NCI-H2196 (cell line): ENCODE results near the gene BOK.
"Not testable (repeated sequence)": the region's sequence is repeated elsewhere in the genome, so short reads cannot be mapped to it uniquely, and the experiment has no call there.

Source experiments
- DNase-seq: peaks from one replicate; lab custom pipeline; 2025; ENCODE audit not compliant: unreplicated experiment; lab: John Stamatoyannopoulos, UW

The BOK gene

GRCh38 chr2:241558532-241559322 lies at the start of gene BOK:
Gene BOK (plus strand): TSS chr2:241558745. CDS start chr2:241559484, 739 bp downstream.
- DNase-seq = peak; percentile 73

- DNase-seq = no peak
Observed at GRCh38 chr2:241509155-241509784, 49.3 kb upstream of the BOK start.

- no peak for DNase-seq
Observed at GRCh38 chr2:241511091-241511741, 47.3 kb upstream of the BOK start.

- no peak for DNase-seq
Observed at GRCh38 chr2:241514553-241514952, 44.0 kb upstream of the BOK start.

- DNase-seq = no peak
Observed at GRCh38 chr2:241514986-241515737, 43.4 kb upstream of the BOK start.

- no peak for DNase-seq
Observed at GRCh38 chr2:241516520-241516965, 42.0 kb upstream of the BOK start.

GRCh38 chr2:241517297-241517696 lies 41.2 kb upstream of the BOK start:
- DNase-seq = no peak

- DNase-seq = no peak
Observed at GRCh38 chr2:241519669-241520068, 38.9 kb upstream of the BOK start.

GRCh38 chr2:241522477-241522876 lies 36.1 kb upstream of the BOK start:
- no peak for DNase-seq

GRCh38 chr2:241525818-241526780 lies 32.4 kb upstream of the BOK start:
- DNase-seq = not testable (repeated sequence)

GRCh38 chr2:241530571-241530970 lies 28.0 kb upstream of the BOK start:
- DNase-seq = no peak

GRCh38 chr2:241531161-241531722 lies 27.3 kb upstream of the BOK start:
- DNase-seq = no peak

GRCh38 chr2:241532168-241532567 lies 26.4 kb upstream of the BOK start:
- no peak for DNase-seq

- no peak for DNase-seq
Observed at GRCh38 chr2:241532733-241533601, 25.6 kb upstream of the BOK start.

GRCh38 chr2:241534293-241534692 lies 24.3 kb upstream of the BOK start:
- no peak for DNase-seq

- no peak for DNase-seq
Observed at GRCh38 chr2:241534701-241535375, 23.7 kb upstream of the BOK start.

- DNase-seq = no peak
Observed at GRCh38 chr2:241535871-241536655, 22.5 kb upstream of the BOK start.
